GM21447 (cell line): ENCODE results near the gene ARHGAP9.
"Not testable (repeated sequence)": the region's sequence is repeated elsewhere in the genome, so short reads cannot be mapped to it uniquely, and the experiment has no call there.

Source experiments
- ATAC-seq: cut with Tn5 transposase; IDR thresholded peaks from one replicate; pipeline ENCODE4 v1.9.1; 2021; ENCODE audit not compliant: unreplicated experiment

The ARHGAP9 gene

DNA sequence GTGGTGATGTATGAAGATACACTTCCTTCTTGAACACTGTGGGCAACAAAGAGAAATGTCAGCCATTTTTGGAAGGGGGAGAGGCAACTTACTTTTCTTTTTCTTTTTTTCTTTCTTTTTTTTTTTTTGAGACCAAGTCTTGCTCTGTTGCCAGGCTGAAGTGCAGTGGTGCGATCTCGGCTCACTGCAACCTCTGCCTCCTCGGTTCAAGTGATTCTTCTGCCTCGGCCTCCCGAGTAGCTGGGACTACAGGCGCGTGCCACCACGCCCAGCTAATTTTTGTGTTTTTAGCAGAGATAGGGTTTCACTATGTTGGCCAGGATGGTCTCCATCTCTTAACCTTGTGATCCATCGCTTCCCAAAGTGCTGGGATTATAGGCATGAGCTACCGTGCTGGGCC is 38.1 kb upstream of the ARHGAP9 start:
- ATAC-seq = not testable (repeated sequence)

DNA sequence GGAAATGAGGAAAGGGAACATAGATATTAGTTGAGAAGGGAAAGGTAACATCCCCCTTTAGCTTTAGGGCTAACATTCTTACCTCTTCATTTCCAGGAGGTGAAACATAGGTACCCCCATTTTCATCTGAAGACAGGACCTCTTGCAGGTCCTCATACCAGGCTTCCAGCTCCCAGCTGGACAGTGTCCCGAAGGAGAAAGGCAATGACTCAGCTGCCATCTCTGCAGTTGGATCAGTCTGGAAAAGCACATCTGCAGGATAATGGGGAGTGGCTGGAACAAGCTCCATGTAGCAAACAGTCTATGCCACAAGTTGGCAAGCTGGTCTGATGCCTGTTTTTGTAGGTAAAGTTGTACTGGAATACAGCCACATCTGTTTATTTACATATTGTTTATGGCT is 37.5 kb upstream of the ARHGAP9 start:
- no peak for ATAC-seq

DNA sequence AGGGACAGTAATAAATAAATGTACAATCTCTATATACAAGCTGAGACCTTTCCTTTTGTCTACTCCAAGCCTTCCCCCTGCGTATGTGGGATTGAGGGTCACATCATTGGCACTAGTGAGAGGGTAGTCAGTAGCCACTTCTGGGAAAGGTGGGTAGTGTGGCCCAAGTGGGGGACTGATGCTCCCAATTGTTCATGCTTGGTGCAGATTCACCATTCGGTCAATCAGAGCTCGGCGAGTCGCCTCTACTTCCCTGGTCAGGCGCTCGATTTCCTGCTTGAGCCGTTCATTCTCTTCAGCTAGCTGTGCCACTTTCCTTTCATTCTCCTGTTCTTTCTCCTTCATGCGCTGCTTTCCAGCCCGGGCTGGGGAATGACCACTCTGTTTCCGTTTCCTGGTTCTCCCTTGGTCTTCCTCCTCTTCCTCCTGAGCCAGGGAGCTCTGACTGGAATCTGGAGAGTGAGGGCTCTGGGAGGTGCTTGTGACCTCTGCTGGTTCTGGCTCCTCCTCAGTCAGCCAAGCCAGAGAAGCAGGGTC is 37.0 kb upstream of the ARHGAP9 start:
- ATAC-seq = no peak

DNA sequence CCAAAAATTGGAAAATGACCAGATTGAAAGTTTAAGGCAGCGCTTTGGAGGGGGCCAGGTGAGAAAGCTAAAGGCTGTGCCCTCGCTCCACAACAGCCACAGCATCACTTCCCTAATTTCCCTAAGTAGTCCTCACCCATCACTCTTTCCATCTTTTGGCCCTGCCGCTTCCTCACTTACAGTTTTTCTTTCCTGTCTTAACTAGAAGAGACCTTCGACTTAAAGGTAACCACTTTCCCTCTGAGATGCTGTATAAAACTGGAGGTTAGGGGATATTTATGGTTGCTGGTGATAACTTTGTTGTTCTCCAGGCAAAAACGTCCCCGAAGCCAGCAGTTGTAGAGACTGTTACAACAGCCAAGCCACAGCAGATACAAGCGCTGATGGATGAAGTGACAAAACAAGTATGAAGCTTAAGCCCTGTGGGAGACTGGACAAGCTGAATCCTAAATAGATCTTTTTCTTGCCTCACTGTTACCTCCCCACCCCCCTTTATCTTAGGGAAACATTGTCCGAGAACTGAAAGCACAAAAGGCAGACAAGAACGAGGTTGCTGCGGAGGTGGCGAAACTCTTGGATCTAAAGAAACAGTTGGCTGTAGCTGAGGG is 36.4 kb upstream of the ARHGAP9 start:
- ATAC-seq = no peak

DNA sequence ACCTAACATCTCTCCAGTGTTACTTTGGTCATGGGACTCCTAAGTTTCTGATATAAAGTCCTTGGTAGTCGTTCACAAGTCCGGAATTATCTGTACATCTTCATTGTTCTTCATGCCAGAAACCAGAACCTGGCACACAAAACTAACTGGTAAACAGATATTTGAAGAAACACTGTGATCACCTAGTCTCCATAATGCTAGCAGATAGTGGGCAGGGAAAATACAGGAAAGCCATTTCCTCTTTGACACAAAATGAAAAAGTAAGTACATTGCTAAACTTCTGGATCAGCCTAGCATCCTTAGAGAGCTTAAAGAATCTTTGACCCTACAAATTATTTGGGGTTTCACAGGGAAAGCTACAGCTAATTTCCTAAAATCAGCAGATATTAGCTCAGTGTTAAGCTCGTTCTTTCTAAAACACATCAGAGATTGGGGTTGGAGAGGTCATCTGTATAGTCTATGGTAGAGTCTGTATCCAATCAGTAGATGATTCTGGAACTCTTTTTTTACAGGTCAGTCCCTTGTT is 35.8 kb upstream of the ARHGAP9 start:
- no peak for ATAC-seq

DNA sequence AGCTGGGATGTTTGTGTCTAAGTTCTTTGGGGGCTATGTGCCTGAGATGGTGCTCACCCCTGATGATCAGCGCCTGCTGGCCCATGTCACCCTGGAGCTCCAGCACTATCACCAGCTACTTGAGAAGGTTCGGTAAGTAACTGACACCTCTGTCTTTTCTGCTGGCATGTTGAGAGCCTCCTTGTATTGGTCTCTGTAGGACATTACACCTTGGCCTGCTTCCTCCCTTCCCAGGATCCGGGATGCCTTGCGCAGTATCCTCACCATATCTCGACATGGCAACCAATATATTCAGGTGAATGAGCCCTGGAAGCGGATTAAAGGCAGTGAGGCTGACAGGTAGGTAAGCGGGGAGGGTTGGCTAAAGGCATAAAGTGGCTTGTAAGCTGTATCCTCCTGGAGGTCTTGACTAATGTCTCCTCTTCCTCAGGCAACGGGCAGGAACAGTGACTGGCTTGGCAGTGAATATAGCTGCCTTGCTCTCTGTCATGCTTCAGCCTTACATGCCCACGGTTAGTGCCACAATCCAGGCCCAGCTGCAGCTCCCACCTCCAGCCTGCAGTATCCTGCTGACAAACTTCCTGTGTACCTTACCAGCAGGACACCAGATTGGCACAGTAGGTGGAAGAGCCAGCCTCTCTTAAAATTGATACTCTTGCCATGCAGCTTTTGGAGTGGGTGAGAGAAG is 35.2 kb upstream of the ARHGAP9 start:
- no peak for ATAC-seq

DNA sequence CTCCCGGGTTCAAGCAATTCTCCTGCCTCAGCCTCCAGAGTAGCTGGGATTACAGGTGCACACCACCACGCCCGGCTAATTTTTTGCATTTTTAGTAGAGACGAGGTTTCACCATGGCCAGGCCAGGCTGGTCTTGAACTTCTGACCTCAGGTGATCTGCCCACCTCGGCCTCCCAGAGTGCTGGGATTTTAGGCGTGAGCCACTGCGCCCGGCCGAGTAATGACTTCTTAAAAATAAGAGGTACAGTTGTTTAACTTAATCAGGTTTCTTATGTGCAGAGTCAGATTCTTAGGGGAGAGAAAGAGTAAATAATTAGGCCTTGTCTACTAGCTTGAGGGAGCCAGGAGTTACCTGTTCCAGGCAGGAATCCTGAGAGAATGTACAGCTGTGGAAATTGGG is 34.6 kb upstream of the ARHGAP9 start:
- not testable (repeated sequence) for ATAC-seq

DNA sequence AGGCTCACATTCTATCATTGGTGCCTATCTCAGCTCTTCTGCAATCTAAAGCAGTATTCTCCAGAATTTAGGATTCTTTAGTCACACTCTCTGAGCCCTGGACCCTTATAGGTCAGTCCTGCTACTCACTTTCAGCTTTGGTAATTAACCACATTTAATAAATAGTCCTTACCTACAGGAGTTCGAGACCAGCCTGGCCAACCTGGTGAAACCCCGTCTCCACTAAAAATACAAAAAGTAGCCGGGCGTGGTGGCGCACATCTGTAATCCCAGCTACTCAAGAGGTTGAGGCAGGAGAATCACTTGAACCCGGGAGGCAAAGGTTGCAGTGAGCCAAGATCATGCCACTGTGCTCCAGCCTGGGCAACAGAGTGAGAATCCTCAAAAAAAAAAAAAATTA is 34.0 kb upstream of the ARHGAP9 start:
- not testable (repeated sequence) for ATAC-seq

DNA sequence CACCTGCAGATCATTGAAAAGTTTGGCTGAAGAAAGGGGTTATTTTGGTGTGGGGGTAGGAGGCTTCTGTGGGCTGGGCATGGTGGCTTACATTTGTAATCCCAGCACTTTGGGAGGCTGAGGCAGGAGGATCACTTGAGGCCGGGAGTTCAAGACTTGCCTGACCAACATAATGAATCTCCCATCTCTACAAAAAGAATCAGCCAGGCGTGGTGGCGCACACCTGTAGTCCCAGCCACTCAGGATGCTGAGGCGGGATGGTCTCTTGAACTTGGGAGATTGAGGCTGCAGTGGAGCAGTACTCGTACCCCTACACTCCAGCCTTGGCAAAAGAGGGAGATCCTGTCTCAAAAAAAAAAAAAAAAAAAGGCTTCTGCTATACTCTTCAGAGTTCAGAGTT is 33.6 kb upstream of the ARHGAP9 start:
- ATAC-seq = no peak

DNA sequence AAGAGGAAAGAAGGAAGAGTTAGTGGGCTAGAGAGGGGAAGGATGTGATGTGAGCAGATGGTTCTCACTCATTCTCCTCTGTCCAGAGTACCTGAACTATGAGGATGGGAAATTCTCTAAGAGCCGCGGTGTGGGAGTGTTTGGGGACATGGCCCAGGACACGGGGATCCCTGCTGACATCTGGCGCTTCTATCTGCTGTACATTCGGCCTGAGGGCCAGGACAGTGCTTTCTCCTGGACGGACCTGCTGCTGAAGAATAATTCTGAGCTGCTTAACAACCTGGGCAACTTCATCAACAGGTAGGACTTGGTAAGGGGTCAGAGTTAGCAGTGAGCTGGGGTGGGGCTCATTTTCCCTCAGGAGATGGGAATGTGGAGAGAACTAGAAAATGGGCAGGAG is 33.0 kb upstream of the ARHGAP9 start:
- no peak for ATAC-seq

DNA sequence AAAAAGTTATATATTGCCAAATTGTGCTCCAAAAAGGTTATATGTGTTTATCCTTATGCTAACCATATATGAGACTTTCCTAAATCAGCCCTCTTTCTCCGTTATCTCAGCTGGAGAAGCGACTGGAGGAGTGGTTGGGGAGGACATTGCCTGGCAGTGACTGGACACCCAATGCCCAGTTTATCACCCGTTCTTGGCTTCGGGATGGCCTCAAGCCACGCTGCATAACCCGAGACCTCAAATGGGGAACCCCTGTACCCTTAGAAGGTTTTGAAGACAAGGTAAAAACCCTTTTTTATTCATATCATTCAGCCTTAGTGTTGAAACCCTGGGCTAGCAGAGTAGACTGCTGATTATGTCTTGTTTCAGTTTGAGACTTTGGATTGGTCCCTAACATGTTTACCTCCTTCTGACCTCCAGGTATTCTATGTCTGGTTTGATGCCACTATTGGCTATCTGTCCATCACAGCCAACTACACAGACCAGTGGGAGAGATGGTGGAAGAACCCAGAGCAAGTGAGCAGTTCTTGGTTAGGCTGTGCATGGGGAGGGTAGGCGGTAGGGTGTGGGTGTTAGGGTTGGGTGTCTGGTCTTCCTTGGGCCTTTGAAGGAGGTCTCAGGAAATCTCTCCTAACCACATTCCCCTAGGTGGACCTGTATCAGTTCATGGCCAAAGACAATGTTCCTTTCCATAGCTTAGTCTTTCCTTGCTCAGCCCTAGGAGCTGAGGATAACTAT is 32.1 kb upstream of the ARHGAP9 start:
- no peak for ATAC-seq

DNA sequence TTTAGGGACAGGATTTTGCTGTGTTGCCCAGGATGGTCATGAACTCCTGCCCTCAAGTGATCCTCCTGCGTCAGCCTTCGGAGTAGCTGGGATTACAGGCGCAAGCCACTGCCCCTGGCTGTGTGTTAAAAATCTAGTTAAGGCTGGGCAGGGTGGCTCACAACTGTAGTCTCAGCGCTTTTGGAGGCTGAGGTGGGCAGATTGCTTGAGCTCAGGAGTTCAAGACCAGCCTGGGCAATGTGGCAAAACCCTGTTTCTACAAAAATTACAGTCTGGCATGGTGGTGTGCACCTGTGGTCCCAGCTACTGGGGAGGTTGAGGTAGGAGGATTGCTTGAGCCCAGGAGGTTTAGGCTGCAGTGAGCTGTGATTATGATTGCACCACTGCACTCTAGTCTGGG is 31.5 kb upstream of the ARHGAP9 start:
- ATAC-seq = no peak

DNA sequence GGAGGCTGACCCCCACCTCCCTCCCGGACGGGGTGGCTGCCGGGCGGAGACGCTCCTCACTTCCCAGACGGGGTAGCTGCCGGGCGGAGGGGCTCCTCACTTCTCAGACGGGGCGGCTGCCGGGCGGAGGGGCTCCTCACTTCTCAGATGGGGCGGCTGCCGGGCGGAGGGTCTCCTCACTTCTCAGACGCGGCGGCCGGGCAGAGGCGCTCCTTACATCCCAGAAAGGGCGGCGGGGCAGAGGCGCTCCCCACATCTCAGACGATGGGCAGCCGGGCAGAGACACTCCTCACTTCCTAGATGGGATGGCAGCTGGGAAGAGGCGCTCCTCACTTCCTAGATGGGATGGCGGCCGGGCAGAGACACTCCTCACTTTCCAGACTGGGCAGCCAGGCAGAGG is 28.1 kb upstream of the ARHGAP9 start:
- ATAC-seq = not testable (repeated sequence)

DNA sequence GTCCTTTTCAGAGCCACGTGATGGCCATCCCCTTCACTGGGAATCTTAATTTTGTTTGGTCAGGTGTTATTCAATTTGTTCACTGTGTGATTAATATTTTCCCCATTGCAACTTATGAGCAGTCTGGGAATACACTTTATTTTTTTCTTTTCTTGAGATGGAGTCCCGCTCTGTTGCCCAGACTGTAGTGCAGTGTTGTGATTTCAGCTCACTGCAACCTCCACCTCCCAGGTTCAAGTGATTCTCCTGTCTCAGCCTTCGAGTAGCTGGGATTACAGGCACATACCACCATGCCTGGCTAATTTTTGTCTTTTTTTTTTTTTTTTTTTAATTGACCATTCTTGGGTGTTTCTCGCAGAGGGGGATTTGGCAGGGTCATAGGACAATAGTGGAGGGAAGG is 26.9 kb upstream of the ARHGAP9 start:
- not testable (repeated sequence) for ATAC-seq

DNA sequence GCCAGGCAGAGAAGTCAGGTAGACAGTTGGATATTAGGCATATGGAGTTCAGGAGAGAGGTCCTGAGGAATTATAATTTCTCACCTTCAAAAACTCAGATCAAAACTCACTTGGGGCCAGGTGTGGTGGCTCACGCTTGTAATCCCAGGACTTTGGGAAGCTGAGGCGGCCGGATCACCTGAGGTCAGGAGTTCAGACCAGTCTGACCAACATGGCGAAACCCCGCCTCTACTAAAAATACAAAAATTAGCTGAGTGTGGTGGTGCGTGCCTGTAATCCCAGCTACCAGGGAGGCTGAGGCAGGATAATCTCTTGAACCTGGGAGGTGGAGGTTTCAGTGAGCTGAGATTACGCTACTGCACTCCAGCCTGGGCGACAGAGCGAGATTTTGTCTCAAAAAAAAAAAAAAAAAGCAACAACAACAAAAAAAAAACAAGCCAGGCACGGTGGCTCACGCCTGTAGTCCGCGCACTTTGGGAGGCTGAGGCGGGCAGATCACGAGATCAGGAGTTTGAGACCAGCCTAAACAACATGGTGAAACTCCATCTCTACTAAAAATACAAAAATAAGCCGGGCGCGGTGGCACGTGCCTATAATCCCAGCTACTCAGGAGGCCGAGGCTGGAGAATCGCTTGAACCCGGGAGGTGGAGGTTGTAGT is 22.8 kb upstream of the ARHGAP9 start:
- not testable (repeated sequence) for ATAC-seq

DNA sequence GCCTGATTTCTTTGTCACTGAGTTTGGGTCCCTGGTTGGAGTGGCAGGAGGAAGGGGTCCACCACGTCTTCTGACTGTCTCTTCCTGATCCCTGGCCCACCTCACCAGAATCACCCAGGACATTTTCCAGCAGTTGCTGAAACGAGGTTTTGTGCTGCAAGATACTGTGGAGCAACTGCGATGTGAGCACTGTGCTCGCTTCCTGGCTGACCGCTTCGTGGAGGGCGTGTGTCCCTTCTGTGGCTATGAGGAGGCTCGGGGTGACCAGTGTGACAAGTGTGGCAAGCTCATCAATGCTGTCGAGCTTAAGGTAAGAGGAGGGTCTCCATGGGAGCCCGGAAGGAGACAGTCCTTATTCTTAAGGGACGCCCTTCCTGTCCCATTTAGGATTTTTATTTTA is 20.5 kb upstream of the ARHGAP9 start:
- ATAC-seq = no peak

DNA sequence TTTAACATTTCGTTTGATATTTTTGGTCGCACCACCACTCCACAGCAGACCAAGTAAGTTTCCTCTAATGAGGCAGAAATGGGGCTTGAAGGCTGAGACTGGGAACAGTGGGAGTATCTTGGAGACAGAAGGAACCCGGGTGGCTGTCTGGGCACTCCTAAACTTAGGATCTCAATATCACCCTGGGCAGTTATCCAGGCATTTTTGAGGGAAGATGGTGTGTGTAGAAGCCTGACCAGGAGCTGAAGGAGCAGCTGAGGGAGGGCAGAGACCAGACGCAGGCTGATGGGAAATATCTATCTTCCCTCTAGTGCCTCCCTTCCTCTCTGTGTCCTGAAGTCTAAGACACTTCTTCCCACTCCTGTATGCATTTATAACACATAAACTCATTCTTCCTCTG is 18.9 kb upstream of the ARHGAP9 start:
- ATAC-seq = no peak

DNA sequence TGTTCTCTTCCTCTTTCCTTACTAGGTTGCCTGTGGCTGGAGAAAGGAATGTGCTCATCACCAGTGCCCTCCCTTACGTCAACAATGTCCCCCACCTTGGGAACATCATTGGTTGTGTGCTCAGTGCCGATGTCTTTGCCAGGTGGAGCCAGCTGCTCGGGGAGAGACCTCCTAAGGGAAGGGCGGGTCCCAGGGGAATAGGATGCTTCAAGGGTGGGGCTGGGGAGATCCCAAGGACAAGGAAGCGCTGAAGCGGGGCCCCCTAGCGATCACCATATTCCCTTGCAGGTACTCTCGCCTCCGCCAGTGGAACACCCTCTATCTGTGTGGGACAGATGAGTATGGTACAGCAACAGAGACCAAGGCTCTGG is 18.5 kb upstream of the ARHGAP9 start:
- no peak for ATAC-seq

DNA sequence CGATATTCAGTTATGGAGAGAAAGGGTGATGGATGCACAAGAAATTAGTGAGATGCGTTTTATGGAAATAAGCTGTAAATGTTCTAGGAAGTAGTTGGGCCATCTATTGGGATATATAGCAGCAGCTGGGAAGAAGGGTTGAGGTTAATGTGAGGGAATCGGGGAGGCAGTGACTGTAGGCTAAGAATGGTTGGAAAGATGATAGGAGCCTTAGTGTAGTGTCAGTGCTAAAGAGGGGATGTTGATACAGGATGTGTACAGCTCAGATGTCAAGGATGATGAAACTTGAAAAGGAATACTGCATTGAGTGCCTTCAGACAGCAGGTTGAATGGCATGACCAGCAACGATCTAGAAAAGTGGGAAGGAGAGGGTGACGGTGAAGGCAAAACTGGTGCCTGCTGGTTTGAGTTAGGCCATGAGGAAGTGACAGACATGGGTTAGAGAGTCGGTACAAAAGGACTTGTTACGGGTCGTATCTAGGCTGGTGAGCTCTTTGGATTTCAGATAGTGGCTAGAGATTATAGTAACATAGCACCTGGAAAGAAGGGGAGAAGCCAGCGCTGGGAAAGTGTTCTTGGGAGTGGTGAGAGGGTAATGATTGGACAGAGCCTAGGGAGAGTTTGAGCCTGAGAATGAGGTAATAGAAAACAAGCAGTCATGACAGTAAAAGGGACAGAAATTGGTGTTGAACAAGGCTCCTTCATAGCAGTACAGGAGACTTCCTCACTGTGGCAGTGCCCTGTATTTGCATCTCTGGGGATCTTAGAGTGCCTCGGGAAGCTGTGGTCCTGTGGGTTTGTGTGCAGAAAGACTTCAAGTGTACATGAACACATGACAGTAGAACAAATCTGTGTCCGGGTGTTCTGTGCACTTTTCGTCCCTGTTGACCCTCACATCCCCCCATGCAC is 17.8 kb upstream of the ARHGAP9 start:
- ATAC-seq = no peak

DNA sequence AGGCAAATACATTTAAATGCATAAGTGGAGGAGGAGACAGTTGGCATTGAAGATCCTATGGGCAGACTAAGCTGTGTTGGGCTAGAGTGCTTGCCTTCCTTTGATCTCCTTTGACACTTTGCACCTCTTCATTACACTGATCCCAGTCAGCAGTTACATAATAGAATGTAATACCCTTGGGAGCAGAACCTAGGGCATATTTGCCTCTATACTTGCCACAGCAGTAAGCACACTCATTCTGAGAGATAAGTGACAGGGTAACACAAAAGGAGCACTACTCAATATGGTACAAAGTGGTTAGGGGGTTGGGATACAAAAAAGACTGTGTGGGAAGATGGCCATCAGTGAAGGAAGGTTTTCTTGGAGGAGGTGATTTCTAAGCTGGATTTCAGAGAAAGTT is 17.2 kb upstream of the ARHGAP9 start:
- ATAC-seq = no peak
